Stimulated activated naive CD8-positive, alpha-beta T cell treated with anti-CD3 and anti-CD28 coated beads, Interleukin-15, Interleukin-2, amounts not matched to agents 100 ng/mL and 50 ng/mL, for 24 hours (primary cell): ENCODE results near the gene CDC6.
A peak's percentile ranks its signal among the peaks of the same experiment; 100 is the strongest.

Source experiments
- H3K27ac Mint-ChIP-seq: one replicate; pipeline ENCODE4 v1.8.0; 2021; ENCODE audit warnings: mild to moderate bottlenecking, mixed read lengths
- H3K27me3 Mint-ChIP-seq: one replicate; pipeline ENCODE4 v1.8.0; 2021; ENCODE audit warnings: mixed read lengths
- H3K36me3 Mint-ChIP-seq: one replicate; pipeline ENCODE4 v1.8.0; 2021; ENCODE audit warnings: low read depth, mixed read lengths
- H3K4me1 Mint-ChIP-seq: one replicate; pipeline ENCODE4 v1.8.0; 2021; ENCODE audit warnings: low read depth, mixed read lengths
- H3K4me3 Mint-ChIP-seq: one replicate; pipeline ENCODE4 v1.8.0; 2021; ENCODE audit warnings: mild to moderate bottlenecking, mixed read lengths
- H3K9me3 Mint-ChIP-seq: one replicate; pipeline ENCODE4 v1.8.0; 2021; ENCODE audit warnings: mixed read lengths

Gene CDC6

GRCh38 chr17:40268141-40268712, 19.5 kb upstream of the CDC6 start:
- Mint-ChIP-seq H3K9me3 (no peaks in the 10 kb centered on the region), H3K36me3 (peaks cover 14% of the 10 kb centered on the region), H3K4me3 (no peak overlapping the region), H3K27me3 (no peaks in the 10 kb centered on the region), H3K27ac (no peak overlapping the region), H3K4me1 (no peaks in the 10 kb centered on the region)

GRCh38 chr17:40278414-40278813, 9.3 kb upstream of the CDC6 start:
- H3K27me3 Mint-ChIP-seq = no peaks in the 10 kb centered on the region
- H3K36me3 Mint-ChIP-seq = peaks cover 72% of the 10 kb centered on the region
- no peak overlapping the region for H3K4me3 Mint-ChIP-seq
- H3K4me1 Mint-ChIP-seq = peaks cover 39% of the 10 kb centered on the region
- no peaks in the 10 kb centered on the region for H3K9me3 Mint-ChIP-seq
- peak overlapping the region; percentile 77 for H3K27ac Mint-ChIP-seq

- Mint-ChIP-seq H3K27me3 (no peaks in the 10 kb centered on the region), H3K4me1 (peaks cover 49% of the 10 kb centered on the region), H3K27ac (no peak overlapping the region), H3K4me3 (no peak overlapping the region), H3K9me3 (no peaks in the 10 kb centered on the region), H3K36me3 (peaks cover 68% of the 10 kb centered on the region)
Observed at GRCh38 chr17:40279402-40279801, 8.3 kb upstream of the CDC6 start.

- Mint-ChIP-seq H3K27ac (peak overlapping the region; percentile 84), H3K9me3 (no peaks in the 10 kb centered on the region), H3K4me1 (peaks cover 67% of the 10 kb centered on the region), H3K27me3 (no peaks in the 10 kb centered on the region), H3K4me3 (peak overlapping the region; percentile 30), H3K36me3 (peaks cover 53% of the 10 kb centered on the region)
Observed at GRCh38 chr17:40281663-40282062, 6.0 kb upstream of the CDC6 start.

- Mint-ChIP-seq H3K27me3 (no peaks in the 10 kb centered on the region), H3K9me3 (no peaks in the 10 kb centered on the region), H3K4me1 (peaks cover 73% of the 10 kb centered on the region), H3K36me3 (peaks cover 44% of the 10 kb centered on the region), H3K4me3 (peak overlapping the region; percentile 78), H3K27ac (peak overlapping the region; percentile 94)
Observed at GRCh38 chr17:40283662-40284061, 4.0 kb upstream of the CDC6 start.

GRCh38 chr17:40284085-40284713, 3.5 kb upstream of the CDC6 start:
- Mint-ChIP-seq H3K4me3 (peak overlapping the region; percentile 78), H3K4me1 (peaks cover 72% of the 10 kb centered on the region), H3K36me3 (peaks cover 45% of the 10 kb centered on the region), H3K9me3 (no peaks in the 10 kb centered on the region), H3K27ac (peak overlapping the region; percentile 90), H3K27me3 (no peaks in the 10 kb centered on the region)

GRCh38 chr17:40286473-40286872, 1.2 kb upstream of the CDC6 start:
- H3K36me3 Mint-ChIP-seq = peaks cover 47% of the 10 kb centered on the region
- no peaks in the 10 kb centered on the region for H3K9me3 Mint-ChIP-seq
- H3K4me3 Mint-ChIP-seq = no peak overlapping the region
- H3K27ac Mint-ChIP-seq = no peak overlapping the region
- H3K4me1 Mint-ChIP-seq = peaks cover 90% of the 10 kb centered on the region
- H3K27me3 Mint-ChIP-seq = no peaks in the 10 kb centered on the region

GRCh38 chr17:40287159-40287493, 553 bp upstream of the CDC6 start:
- H3K4me1 Mint-ChIP-seq = peaks cover 84% of the 10 kb centered on the region
- no peaks in the 10 kb centered on the region for H3K9me3 Mint-ChIP-seq
- H3K4me3 Mint-ChIP-seq = peak overlapping the region; percentile 99
- peak overlapping the region; percentile 98 for H3K27ac Mint-ChIP-seq
- H3K27me3 Mint-ChIP-seq = no peaks in the 10 kb centered on the region
- peaks cover 48% of the 10 kb centered on the region for H3K36me3 Mint-ChIP-seq

- H3K9me3 Mint-ChIP-seq = no peaks in the 10 kb centered on the region
- H3K4me1 Mint-ChIP-seq = peaks cover 66% of the 10 kb centered on the region
- peak overlapping the region; percentile 51 for H3K4me3 Mint-ChIP-seq
- no peaks in the 10 kb centered on the region for H3K27me3 Mint-ChIP-seq
- peak overlapping the region; percentile 87 for H3K27ac Mint-ChIP-seq
- peaks cover 66% of the 10 kb centered on the region for H3K36me3 Mint-ChIP-seq
Observed at GRCh38 chr17:40290629-40291280, 3.1 kb downstream of the CDC6 start.

- peaks cover 66% of the 10 kb centered on the region for H3K4me1 Mint-ChIP-seq
- H3K27me3 Mint-ChIP-seq = no peaks in the 10 kb centered on the region
- H3K9me3 Mint-ChIP-seq = no peaks in the 10 kb centered on the region
- H3K4me3 Mint-ChIP-seq = peak overlapping the region; percentile 51
- peak overlapping the region; percentile 87 for H3K27ac Mint-ChIP-seq
- H3K36me3 Mint-ChIP-seq = peaks cover 71% of the 10 kb centered on the region
Observed at GRCh38 chr17:40291281-40291664, 3.6 kb downstream of the CDC6 start.

GRCh38 chr17:40293363-40293762, 5.7 kb downstream of the CDC6 start:
- H3K27ac Mint-ChIP-seq = peak overlapping the region; percentile 17
- H3K4me1 Mint-ChIP-seq = peaks cover 47% of the 10 kb centered on the region
- H3K4me3 Mint-ChIP-seq = no peak overlapping the region
- no peaks in the 10 kb centered on the region for H3K9me3 Mint-ChIP-seq
- H3K36me3 Mint-ChIP-seq = peaks cover 85% of the 10 kb centered on the region
- H3K27me3 Mint-ChIP-seq = no peaks in the 10 kb centered on the region

GRCh38 chr17:40295488-40296436, 8.1 kb downstream of the CDC6 start:
- no peaks in the 10 kb centered on the region for H3K9me3 Mint-ChIP-seq
- no peaks in the 10 kb centered on the region for H3K27me3 Mint-ChIP-seq
- peaks cover 86% of the 10 kb centered on the region for H3K36me3 Mint-ChIP-seq
- peak overlapping the region; percentile 64 for H3K27ac Mint-ChIP-seq
- no peak overlapping the region for H3K4me3 Mint-ChIP-seq
- H3K4me1 Mint-ChIP-seq = peaks cover 40% of the 10 kb centered on the region

GRCh38 chr17:40297511-40297910, 9.8 kb downstream of the CDC6 start:
- no peaks in the 10 kb centered on the region for H3K27me3 Mint-ChIP-seq
- H3K9me3 Mint-ChIP-seq = no peaks in the 10 kb centered on the region
- H3K4me3 Mint-ChIP-seq = no peak overlapping the region
- H3K27ac Mint-ChIP-seq = no peak overlapping the region
- peaks cover 91% of the 10 kb centered on the region for H3K36me3 Mint-ChIP-seq
- H3K4me1 Mint-ChIP-seq = peaks cover 43% of the 10 kb centered on the region

GRCh38 chr17:40298726-40299125, 11.0 kb downstream of the CDC6 start:
- no peak overlapping the region for H3K4me3 Mint-ChIP-seq
- no peaks in the 10 kb centered on the region for H3K27me3 Mint-ChIP-seq
- no peaks in the 10 kb centered on the region for H3K9me3 Mint-ChIP-seq
- no peak overlapping the region for H3K27ac Mint-ChIP-seq
- H3K36me3 Mint-ChIP-seq = peaks cover 98% of the 10 kb centered on the region
- H3K4me1 Mint-ChIP-seq = peaks cover 49% of the 10 kb centered on the region
